OCI-LY7 (cell line): ENCODE measurements around the gene SRRM1. TPM values are rescaled to one million over a fixed set of nuclear protein-coding genes. Genes with fewer than 3 reads are reported as not detected.

Source experiments
- BruUV-seq: library from RNA; stranded (reverse); fragments of 400-500 nt; replicated peaks from 2 replicates; lab custom pipeline; 2021; lab: Mats Ljungman, UMichigan
- CTCF ChIA-PET: fragments of 300-600 bp; sonication (Branson Sonifier 250); formaldehyde crosslinking; loops from one replicate; lab custom pipeline; 2022; ENCODE audit warnings: antibody characterized with exemption; ENCODE audit not compliant: unreplicated experiment; lab: Charles Lee
- POLR2A ChIA-PET: fragments of 300-600 bp; sonication (Branson Sonifier 250); formaldehyde crosslinking; loops from one replicate; lab custom pipeline; 2022; ENCODE audit warnings: antibody characterized with exemption; lab: Charles Lee
- DNase-seq: peaks from one replicate; pipeline ENCODE4 v3.0.0-alpha.2; 2015; ENCODE audit warnings: low spot score
- H2AFZ ChIP-seq: fragments of 200-600 bp; sonication (generic), shearing (Covaris generic); 2 replicates; pipeline ENCODE4 v1.6.1; 2014; ENCODE audit warnings: mild to moderate bottlenecking, antibody characterized with exemption, low read length, moderate library complexity
- H3K27ac ChIP-seq: fragments of 200-600 bp; sonication (generic); 2 replicates; pipeline ENCODE4 v1.5.1; 2014; ENCODE audit warnings: mixed run types, low read depth, mild to moderate bottlenecking, moderate library complexity, low read length, inconsistent platforms; ENCODE audit not compliant: poor library complexity, severe bottlenecking
- H3K36me3 ChIP-seq: fragments of 200-600 bp; sonication (generic); 2 replicates; pipeline ENCODE4 v1.6.1; 2014; ENCODE audit warnings: mild to moderate bottlenecking, antibody characterized with exemption, low read length, moderate library complexity, mixed read lengths; ENCODE audit not compliant: insufficient read depth
- H3K4me1 ChIP-seq: fragments of 200-600 bp; sonication (generic); 2 replicates; pipeline ENCODE4 v1.5.1; 2014; ENCODE audit warnings: mild to moderate bottlenecking, low read length; ENCODE audit not compliant: insufficient read depth, poor library complexity, severe bottlenecking
- H3K4me2 ChIP-seq: fragments of 200-600 bp; sonication (generic); 2 replicates; pipeline ENCODE4 v1.6.1; 2014; ENCODE audit warnings: mild to moderate bottlenecking, low read length
- H3K4me3 ChIP-seq: fragments of 200-600 bp; sonication (generic); 2 replicates; pipeline ENCODE4 v1.5.1; 2014; ENCODE audit warnings: mild to moderate bottlenecking, low read depth, low read length; ENCODE audit not compliant: poor library complexity, severe bottlenecking
- H3K79me2 ChIP-seq: fragments of 200-600 bp; sonication (generic); 2 replicates; pipeline ENCODE4 v1.6.1; 2016; ENCODE audit warnings: low read depth, mild to moderate bottlenecking, low read length, moderate library complexity, mixed read lengths; ENCODE audit not compliant: insufficient read depth
- H3K9me2 ChIP-seq: fragments of 200-600 bp; sonication (generic); 2 replicates; pipeline ENCODE4 v1.6.1; 2016; ENCODE audit warnings: mild to moderate bottlenecking, low read length, mixed read lengths; ENCODE audit not compliant: insufficient read depth
- H3K9me3 ChIP-seq: fragments of 200-600 bp; sonication (generic); 2 replicates; pipeline ENCODE4 v1.6.1; 2014; ENCODE audit warnings: mild to moderate bottlenecking, mixed run types, low read length, mixed read lengths
- H4K20me1 ChIP-seq: fragments of 200-600 bp; sonication (generic); 2 replicates; pipeline ENCODE4 v1.6.1; 2014; ENCODE audit warnings: mild to moderate bottlenecking, antibody characterized with exemption, low read length, moderate library complexity, mixed read lengths; ENCODE audit not compliant: insufficient read depth
- CTCF ChIP-seq: fragments of 200-600 bp; sonication (generic); conservative IDR thresholded peaks from 2 replicates; pipeline ENCODE4 v1.5.1; 2014; ENCODE audit warnings: mild to moderate bottlenecking, antibody characterized with exemption, low read length, moderate library complexity, mixed read lengths
- EZH2phosphoT487 ChIP-seq: fragments of 200-600 bp; sonication (generic); IDR thresholded peaks from 2 replicates; pipeline ENCODE4 v1.6.1; 2018; ENCODE audit warnings: low read depth, borderline replicate concordance, mild to moderate bottlenecking, mixed run types, antibody characterized with exemption, low read length, moderate library complexity, mixed read lengths
- intact Hi-C: fragments of 100-400 bp; cut with micrococcal nuclease; formaldehyde crosslinking; loops from one replicate; pipeline ENCODE4 v1.10.0; 2022; ENCODE audit not compliant: unreplicated experiment
- total RNA-seq, 2 experiments: library from RNA; depleted of rRNA in 1 of 2; stranded (reverse); fragments of >200 nt in 1 of 2; shearing (Covaris generic) in 1 of 2; gene quantifications; 2 replicates each; pipeline ENCODE4 v1.2.3, GENCODE V29; 2014 to 2022

The SRRM1 gene
- total RNA-seq, 2 experiments from 2014 or later = 78.5 to 251 TPM

- Histone ChIP-seq H3K4me1 (no peaks in the 10 kb centered on the region), H4K20me1 (0 out of 2 replicates have a peak, but pooled peaks cover 7% of the 10 kb centered on the region), H3K27ac (no peak overlapping the region), H2AFZ (no peak overlapping the region), H3K4me3 (no peak overlapping the region), H3K9me2 (no peaks in the 10 kb centered on the region), H3K36me3 (peaks cover 99% of the 10 kb centered on the region), H3K4me2 (no peak overlapping the region), H3K9me3 (no peaks in the 10 kb centered on the region), H3K79me2 (peaks cover 63% of the 10 kb centered on the region; the same call in 1 of the 2 replicates)
- intact Hi-C loops = no loop called here
- BruUV-seq = no TSS peak
- no peak for DNase-seq
- ChIA-PET POLR2A (interaction anchor here (0.6 to 1.1 kb wide), 2 partner anchors 16 to 73 kb away, joined by 3 to 4 read pairs; no protein-coding TSS in a partner anchor), CTCF (no interaction called here)
- TF ChIP-seq EZH2phosphoT487 (no peak), CTCF (no peak)
Measured at GRCh38 chr1:24659993-24660665, 17.0 kb downstream of the SRRM1 start.

- peaks cover 18% of the 10 kb centered on the region; the same call in 1 of the 2 replicates for H3K79me2 ChIP-seq
Measured at GRCh38 chr1:24664507-24665033, 21.5 kb downstream of the SRRM1 start.

More at GRCh38 chr1:24664507-24665033, 21.5 kb downstream of the SRRM1 start:
- Histone ChIP-seq H4K20me1 (no peaks in the 10 kb centered on the region), H3K4me3 (no peak overlapping the region), H3K4me1 (no peaks in the 10 kb centered on the region), H2AFZ (no peak overlapping the region), H3K4me2 (no peak overlapping the region), H3K9me2 (no peaks in the 10 kb centered on the region), H3K9me3 (no peaks in the 10 kb centered on the region), H3K27ac (no peak overlapping the region), H3K36me3 (peaks cover 99% of the 10 kb centered on the region)
- intact Hi-C loops = no loop called here
- TF ChIP-seq CTCF = no peak
- no peak for TF ChIP-seq EZH2phosphoT487
- CTCF ChIA-PET = no interaction called here
- DNase-seq = no peak
- POLR2A ChIA-PET = interaction anchor here (0.9 kb wide), 1 partner anchor 20 kb away, joined by 3 read pairs; no protein-coding TSS in a partner anchor
- no TSS peak for BruUV-seq
